Type B pancreatic cell (in vitro differentiated cells): Measurements from ENCODE around the gene DNER. TPM values are rescaled to one million over a fixed set of nuclear protein-coding genes. Genes with fewer than 3 reads are reported as not detected.
"Not testable (repeated sequence)": the region's sequence is repeated elsewhere in the genome, so short reads cannot be mapped to it uniquely, and the experiment has no call there.

Experiments used
- DNase-seq: peaks from one replicate; pipeline ENCODE4 v3.0.0; 2021; ENCODE audit warnings: mixed read lengths; ENCODE audit not compliant: unreplicated experiment; ENCODE audit errors: extremely low spot score
- H3K27ac Mint-ChIP-seq: 2 replicates; pipeline ENCODE4 v1.8.0; 2021; ENCODE audit warnings: mild to moderate bottlenecking, mixed read lengths
- H3K27me3 Mint-ChIP-seq: 2 replicates; pipeline ENCODE4 v1.8.0; 2021; ENCODE audit warnings: mixed read lengths
- H3K36me3 Mint-ChIP-seq: 2 replicates; pipeline ENCODE4 v1.8.0; 2021; ENCODE audit warnings: mixed read lengths
- H3K4me1 Mint-ChIP-seq: one replicate; pipeline ENCODE4 v1.8.0; 2021; ENCODE audit warnings: mixed read lengths; ENCODE audit not compliant: unreplicated experiment
- H3K4me3 Mint-ChIP-seq: 2 replicates; pipeline ENCODE4 v1.8.0; 2021; ENCODE audit warnings: mild to moderate bottlenecking, mixed read lengths
- H3K9me3 Mint-ChIP-seq: 2 replicates; pipeline ENCODE4 v1.8.0; 2021; ENCODE audit warnings: mixed read lengths
- CTCF ChIP-seq: fragments of 200-600 bp; sonication (generic); conservative IDR thresholded peaks from 2 replicates; pipeline ENCODE4 v1.5.0; 2021; ENCODE audit warnings: antibody characterized with exemption, mild to moderate bottlenecking
- total RNA-seq: library from RNA; stranded (reverse); gene quantifications from 2 replicates; pipeline ENCODE4 v1.2.1, GENCODE V29; 2021; ENCODE audit warnings: low replicate concordance

DNER gene
- total RNA-seq, 1 donor from 2014 or later = 15.9 TPM

- DNase-seq = no peak
- Mint-ChIP-seq H3K4me3 (no peak overlapping the region), H3K27ac (no peak overlapping the region), H3K27me3 (no peaks in the 10 kb centered on the region), H3K9me3 (no peaks in the 10 kb centered on the region), H3K4me1 (no peaks in the 10 kb centered on the region), H3K36me3 (no peaks in the 10 kb centered on the region)
- no peak for TF ChIP-seq CTCF
These were observed 94.1 kb downstream of the DNER start for GRCh38 chr2:229620289-229620688.

GRCh38 chr2:229616433-229616832 lies 97.9 kb downstream of the DNER start:
- no peak overlapping the region for H3K4me3 Mint-ChIP-seq
- no peak for TF ChIP-seq CTCF
- no peaks in the 10 kb centered on the region for H3K4me1 Mint-ChIP-seq
- no peak overlapping the region for H3K27ac Mint-ChIP-seq
- no peaks in the 10 kb centered on the region for H3K9me3 Mint-ChIP-seq
- no peak for DNase-seq
- H3K36me3 Mint-ChIP-seq = no peaks in the 10 kb centered on the region
- no peaks in the 10 kb centered on the region for H3K27me3 Mint-ChIP-seq

GRCh38 chr2:229614021-229614420 lies 100.3 kb downstream of the DNER start:
- H3K36me3 Mint-ChIP-seq, H3K4me1 Mint-ChIP-seq, H3K27ac Mint-ChIP-seq, H3K27me3 Mint-ChIP-seq, H3K4me3 Mint-ChIP-seq, DNase-seq, H3K9me3 Mint-ChIP-seq: not testable (repeated sequence)

- Mint-ChIP-seq H3K36me3 (no peaks in the 10 kb centered on the region), H3K4me3 (no peak overlapping the region), H3K4me1 (peaks cover 5% of the 10 kb centered on the region), H3K9me3 (no peaks in the 10 kb centered on the region), H3K27ac (no peak overlapping the region), H3K27me3 (no peaks in the 10 kb centered on the region)
- TF ChIP-seq CTCF = no peak
- DNase-seq = no peak
These were observed 101.9 kb downstream of the DNER start for GRCh38 chr2:229612384-229612971.

- no peak overlapping the region for H3K27ac Mint-ChIP-seq
- no peaks in the 10 kb centered on the region for H3K27me3 Mint-ChIP-seq
- no peaks in the 10 kb centered on the region for H3K9me3 Mint-ChIP-seq
- no peak overlapping the region for H3K4me3 Mint-ChIP-seq
- no peaks in the 10 kb centered on the region for H3K36me3 Mint-ChIP-seq
- peaks cover 5% of the 10 kb centered on the region for H3K4me1 Mint-ChIP-seq
- DNase-seq = no peak
- no peak for TF ChIP-seq CTCF
These were observed 103.0 kb downstream of the DNER start for GRCh38 chr2:229611360-229611759.

GRCh38 chr2:229610872-229611271 lies 103.5 kb downstream of the DNER start:
- Mint-ChIP-seq H3K4me3 (no peak overlapping the region), H3K27ac (no peak overlapping the region), H3K27me3 (no peaks in the 10 kb centered on the region), H3K36me3 (no peaks in the 10 kb centered on the region), H3K9me3 (no peaks in the 10 kb centered on the region), H3K4me1 (peaks cover 5% of the 10 kb centered on the region)
- no peak for TF ChIP-seq CTCF
- no peak for DNase-seq
